Tibial nerve (tissue), 4 donors: ENCODE results near the gene HTR2A. TPM values are rescaled to one million over a fixed set of nuclear protein-coding genes. Genes with fewer than 3 reads are reported as not detected.

Experiments
- DNase-seq, 2 donors: peaks; one replicate each; pipeline ENCODE4 v3.0.0-alpha.2; 2019; ENCODE audit warnings: low spot score in 2 of 2
- H3K27ac ChIP-seq, 4 donors: fragments of 200-600 bp; sonication (generic) in 3 of 4; one replicate each; pipeline ENCODE4 v1.5.1; 2017 to 2019; ENCODE audit warnings: mild to moderate bottlenecking in 1 of 4
- H3K27me3 ChIP-seq, 2 donors: fragments of 200-600 bp; sonication (generic) in 1 of 2; one replicate each; pipeline versions ENCODE4 v1.5.1 to v1.6.0; 2017 to 2019
- H3K36me3 ChIP-seq, 3 donors: fragments of 200-600 bp; sonication (generic); one replicate each; pipeline ENCODE4 v1.5.1; 2018 to 2019
- H3K4me1 ChIP-seq, 4 donors: fragments of 200-600 bp; sonication (generic) in 3 of 4; one replicate each; pipeline ENCODE4 v1.5.1; 2017 to 2019
- H3K4me3 ChIP-seq, 4 donors: fragments of 200-600 bp; sonication (generic) in 3 of 4; one replicate each; pipeline ENCODE4 v1.5.1; 2017 to 2019; ENCODE audit warnings: mild to moderate bottlenecking in 1 of 4, moderate library complexity in 1 of 4
- H3K9me3 ChIP-seq, 4 donors: fragments of 200-600 bp; sonication (generic) in 3 of 4; one replicate each; pipeline ENCODE4 v1.5.1; 2017 to 2019
- CTCF ChIP-seq, 5 experiments: fragments of 200-600 bp in 3 of 5; fragments of 450-650 bp in 2 of 5; sonication (generic) in 3 of 5; IDR thresholded peaks; one replicate each; pipeline ENCODE4 v1.5.1; 2016 to 2019; ENCODE audit warnings: antibody characterized with exemption in 5 of 5, mild to moderate bottlenecking in 3 of 5, moderate library complexity in 2 of 5
- EP300 ChIP-seq, 2 donors: sonication (generic); formaldehyde crosslinking; IDR thresholded peaks; one replicate each; pipeline ENCODE4 v1.6.1; 2017; ENCODE audit warnings: antibody characterized with exemption in 2 of 2, mild to moderate bottlenecking in 1 of 2
- POLR2A ChIP-seq, 2 donors: fragments of 450-650 bp; IDR thresholded peaks; one replicate each; pipeline ENCODE4 v1.6.1; 2017; ENCODE audit warnings: antibody characterized with exemption in 2 of 2, mild to moderate bottlenecking in 2 of 2, moderate library complexity in 2 of 2
- WGBS, 2 donors: methylation state at CpG; one replicate each; pipeline ENCODE4 v1.1.5; 2018; 5-methylcytosine and 5-hydroxymethylcytosine counted together
- total RNA-seq, 4 donors: library from RNA; depleted of rRNA; stranded (reverse); fragments of >200 nt; gene quantifications; one replicate each; pipeline ENCODE4 v1.1.0, GENCODE V29; 2016

The HTR2A gene
- total RNA-seq, 4 donors from 2014 or later: 0.20 to 0.30 (median 0.21) TPM

GRCh38 chr13:46855664-46856063 lies 41.2 kb downstream of the HTR2A start:
- no peaks in the 10 kb centered on the region for H3K36me3 ChIP-seq
- no peak overlapping the region for H3K27ac ChIP-seq
- no peaks in the 10 kb centered on the region for H3K9me3 ChIP-seq
- no peak for DNase-seq
- TF ChIP-seq CTCF (IDR thresholded peaks at IDR 0.05): no peak
- TF ChIP-seq POLR2A (IDR thresholded peaks at IDR 0.05): no peak
- no peak for TF ChIP-seq EP300 (IDR thresholded peaks at IDR 0.05)
- no peak overlapping the region for H3K4me3 ChIP-seq
- 91 to 94% methylated on average over 3 of the region's 3 CpGs for WGBS, 2 donors
- H3K27me3 ChIP-seq: no peaks in the 10 kb centered on the region
- no peaks in the 10 kb centered on the region for H3K4me1 ChIP-seq

- no peak for DNase-seq
- 82 to 86% methylated on average over 2 of the region's 2 CpGs for WGBS, 2 donors
- H3K27ac ChIP-seq: no peak overlapping the region
- H3K36me3 ChIP-seq: no peaks in the 10 kb centered on the region
- H3K4me1 ChIP-seq: no peaks in the 10 kb centered on the region
- no peaks in the 10 kb centered on the region for H3K27me3 ChIP-seq
- no peaks in the 10 kb centered on the region for H3K9me3 ChIP-seq
- no peak overlapping the region for H3K4me3 ChIP-seq
- TF ChIP-seq EP300 (IDR thresholded peaks at IDR 0.05) (no peak), CTCF (IDR thresholded peaks at IDR 0.05) (no peak), POLR2A (IDR thresholded peaks at IDR 0.05) (no peak)
Observed at GRCh38 chr13:46855166-46855565, 41.7 kb downstream of the HTR2A start.

GRCh38 chr13:46852168-46852567 lies 44.7 kb downstream of the HTR2A start:
- no peaks in the 10 kb centered on the region for H3K9me3 ChIP-seq
- H3K27me3 ChIP-seq: no peaks in the 10 kb centered on the region
- no peak overlapping the region for H3K27ac ChIP-seq
- no peaks in the 10 kb centered on the region for H3K4me1 ChIP-seq
- no peak for TF ChIP-seq CTCF (IDR thresholded peaks at IDR 0.05)
- no peak for TF ChIP-seq EP300 (IDR thresholded peaks at IDR 0.05)
- TF ChIP-seq POLR2A (IDR thresholded peaks at IDR 0.05): no peak
- DNase-seq: no peak
- H3K4me3 ChIP-seq: no peak overlapping the region
- 71 to 77% methylated on average over 10 of the region's 10 CpGs for WGBS, 2 donors
- no peaks in the 10 kb centered on the region for H3K36me3 ChIP-seq

- no peaks in the 10 kb centered on the region for H3K9me3 ChIP-seq
- H3K27ac ChIP-seq: no peak overlapping the region
- DNase-seq: no peak
- no peak overlapping the region for H3K4me3 ChIP-seq
- no peaks in the 10 kb centered on the region for H3K27me3 ChIP-seq
- no peak for TF ChIP-seq POLR2A (IDR thresholded peaks at IDR 0.05)
- no peak for TF ChIP-seq EP300 (IDR thresholded peaks at IDR 0.05)
- no peak for TF ChIP-seq CTCF (IDR thresholded peaks at IDR 0.05)
- H3K36me3 ChIP-seq: no peaks in the 10 kb centered on the region
- H3K4me1 ChIP-seq: no peaks in the 10 kb centered on the region
- 75 to 92% methylated on average over 1 of the region's 1 CpG for WGBS, 2 donors
Observed at GRCh38 chr13:46850214-46850613, 46.6 kb downstream of the HTR2A start.

- Histone ChIP-seq H3K27me3 (no peaks in the 10 kb centered on the region), H3K9me3 (no peaks in the 10 kb centered on the region), H3K4me3 (no peak overlapping the region), H3K27ac (no peak overlapping the region), H3K36me3 (no peaks in the 10 kb centered on the region), H3K4me1 (no peaks in the 10 kb centered on the region)
- WGBS, 2 donors: 60 to 68% methylated on average over 2 of the region's 2 CpGs
- TF ChIP-seq CTCF (IDR thresholded peaks at IDR 0.05) (no peak), EP300 (IDR thresholded peaks at IDR 0.05) (no peak), POLR2A (IDR thresholded peaks at IDR 0.05) (no peak)
- DNase-seq: no peak
Observed at GRCh38 chr13:46846726-46847125, 50.1 kb downstream of the HTR2A start.
